Caco-2 (cell line): Measurements from ENCODE around the gene THAP3. TPM values are rescaled to one million over a fixed set of nuclear protein-coding genes. Genes with fewer than 3 reads are reported as not detected.

Experiments
- BruUV-seq: library from RNA; stranded (reverse); fragments of 400-500 nt; replicated peaks from 2 replicates; lab custom pipeline; 2021; lab: Mats Ljungman, UMichigan
- CTCF ChIA-PET: fragments of 300-600 bp; sonication (Branson Sonifier 250); formaldehyde crosslinking; loops from one replicate; lab custom pipeline; 2022; ENCODE audit warnings: antibody characterized with exemption; lab: Charles Lee
- POLR2A ChIA-PET: fragments of 300-600 bp; sonication (Branson Sonifier 250); formaldehyde crosslinking; loops from one replicate; lab custom pipeline; 2022; ENCODE audit warnings: antibody characterized with exemption; lab: Charles Lee
- DNase-seq, 2 experiments: peaks; one replicate each; pipeline versions ENCODE4 v3.0.0 to v3.0.0-alpha.2; 2020 to 2022
- H3K27me3 ChIP-seq: replicated peaks from 2 replicates; pipeline ENCODE4 v1.6.0; 2011; ENCODE audit warnings: low read length; ENCODE audit not compliant: control insufficient read depth, insufficient read depth
- H3K36me3 ChIP-seq: 2 replicates; pipeline ENCODE4 v1.5.1; 2011; ENCODE audit warnings: low read length; ENCODE audit not compliant: control insufficient read depth, insufficient read depth
- H3K4me1 ChIP-seq: fragments of 250-450 bp; sonication (Bioruptor Pico); 2 replicates; pipeline ENCODE4 v1.5.1; 2020; ENCODE audit warnings: mild to moderate bottlenecking
- H3K4me3 ChIP-seq: 2 replicates; pipeline ENCODE4 v1.5.1; 2011; ENCODE audit warnings: low read depth, mild to moderate bottlenecking, control low read depth, low read length
- H3K9me3 ChIP-seq: fragments of 250-450 bp; sonication (Bioruptor Pico); 2 replicates; pipeline ENCODE4 v1.5.1; 2020; ENCODE audit warnings: mild to moderate bottlenecking, moderate library complexity
- H3K27ac Mint-ChIP-seq: one replicate; pipeline ENCODE4 v1.8.0; 2022; ENCODE audit warnings: mixed read lengths; ENCODE audit not compliant: unreplicated experiment
- H3K27me3 Mint-ChIP-seq: one replicate; pipeline ENCODE4 v1.8.0; 2022; ENCODE audit warnings: mixed read lengths; ENCODE audit not compliant: insufficient read depth, unreplicated experiment
- H3K36me3 Mint-ChIP-seq: one replicate; pipeline ENCODE4 v1.8.0; 2022; ENCODE audit warnings: mild to moderate bottlenecking, mixed read lengths; ENCODE audit not compliant: insufficient read depth, unreplicated experiment
- H3K4me1 Mint-ChIP-seq: one replicate; pipeline ENCODE4 v1.8.0; 2022; ENCODE audit warnings: low read depth, mixed read lengths; ENCODE audit not compliant: unreplicated experiment
- H3K4me3 Mint-ChIP-seq: one replicate; pipeline ENCODE4 v1.8.0; 2022; ENCODE audit warnings: mild to moderate bottlenecking, moderate library complexity, mixed read lengths; ENCODE audit not compliant: unreplicated experiment
- H3K9me3 Mint-ChIP-seq: one replicate; pipeline ENCODE4 v1.8.0; 2022; ENCODE audit warnings: mixed read lengths; ENCODE audit not compliant: unreplicated experiment
- intact Hi-C: fragments of 100-400 bp; cut with micrococcal nuclease; formaldehyde crosslinking; loops from one replicate; pipeline ENCODE4 v1.10.0; 2022; ENCODE audit not compliant: unreplicated experiment
- total RNA-seq: library from RNA; stranded (reverse); gene quantifications from 2 replicates; pipeline ENCODE4 v1.2.3, GENCODE V29; 2022
- TF ChIP-seq, protein P1 (sequence below), 2 experiments: fragments of 200-600 bp in 1 of 2; IDR thresholded peaks; 1 replicate in 1 of 2; 2 replicates in 1 of 2; pipeline versions ENCODE4 v1.5.1 to v1.8.0; 2011 to 2022; ENCODE audit warnings: antibody characterized with exemption in 1 of 2, control low read depth in 1 of 2, inconsistent platforms in 1 of 2, low read depth in 1 of 2, low read length in 1 of 2, mild to moderate bottlenecking in 1 of 2, moderate library complexity in 1 of 2; ENCODE audit not compliant: insufficient read depth in 1 of 2, severe bottlenecking in 1 of 2, unreplicated experiment in 1 of 2

THAP3 gene
- total RNA-seq, 1 experiment from 2014 or later, result 13.5 TPM

DNA sequence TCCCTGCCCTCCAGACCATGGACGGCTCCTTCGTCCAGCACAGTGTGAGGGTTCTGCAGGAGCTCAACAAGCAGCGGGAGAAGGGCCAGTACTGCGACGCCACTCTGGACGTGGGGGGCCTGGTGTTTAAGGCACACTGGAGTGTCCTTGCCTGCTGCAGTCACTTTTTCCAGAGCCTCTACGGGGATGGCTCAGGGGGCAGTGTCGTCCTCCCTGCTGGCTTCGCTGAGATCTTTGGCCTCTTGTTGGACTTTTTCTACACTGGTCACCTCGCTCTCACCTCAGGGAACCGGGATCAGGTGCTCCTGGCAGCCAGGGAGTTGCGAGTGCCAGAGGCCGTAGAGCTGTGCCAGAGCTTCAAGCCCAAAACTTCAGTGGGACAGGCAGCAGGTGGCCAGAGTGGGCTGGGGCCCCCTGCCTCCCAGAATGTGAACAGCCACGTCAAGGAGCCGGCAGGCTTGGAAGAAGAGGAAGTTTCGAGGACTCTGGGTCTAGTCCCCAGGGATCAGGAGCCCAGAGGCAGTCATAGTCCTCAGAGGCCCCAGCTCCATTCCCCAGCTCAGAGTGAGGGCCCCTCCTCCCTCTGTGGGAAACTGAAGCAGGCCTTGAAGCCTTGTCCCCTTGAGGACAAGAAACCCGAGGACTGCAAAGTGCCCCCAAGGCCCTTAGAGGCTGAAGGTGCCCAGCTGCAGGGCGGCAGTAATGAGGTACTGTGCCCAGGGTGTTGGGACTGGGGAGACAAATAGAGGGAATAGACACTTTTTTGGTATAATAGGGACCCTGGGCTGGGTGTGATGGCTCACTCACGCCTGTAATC is 43.9 kb upstream of the THAP3 start:
- TF ChIP-seq, protein P1, sequence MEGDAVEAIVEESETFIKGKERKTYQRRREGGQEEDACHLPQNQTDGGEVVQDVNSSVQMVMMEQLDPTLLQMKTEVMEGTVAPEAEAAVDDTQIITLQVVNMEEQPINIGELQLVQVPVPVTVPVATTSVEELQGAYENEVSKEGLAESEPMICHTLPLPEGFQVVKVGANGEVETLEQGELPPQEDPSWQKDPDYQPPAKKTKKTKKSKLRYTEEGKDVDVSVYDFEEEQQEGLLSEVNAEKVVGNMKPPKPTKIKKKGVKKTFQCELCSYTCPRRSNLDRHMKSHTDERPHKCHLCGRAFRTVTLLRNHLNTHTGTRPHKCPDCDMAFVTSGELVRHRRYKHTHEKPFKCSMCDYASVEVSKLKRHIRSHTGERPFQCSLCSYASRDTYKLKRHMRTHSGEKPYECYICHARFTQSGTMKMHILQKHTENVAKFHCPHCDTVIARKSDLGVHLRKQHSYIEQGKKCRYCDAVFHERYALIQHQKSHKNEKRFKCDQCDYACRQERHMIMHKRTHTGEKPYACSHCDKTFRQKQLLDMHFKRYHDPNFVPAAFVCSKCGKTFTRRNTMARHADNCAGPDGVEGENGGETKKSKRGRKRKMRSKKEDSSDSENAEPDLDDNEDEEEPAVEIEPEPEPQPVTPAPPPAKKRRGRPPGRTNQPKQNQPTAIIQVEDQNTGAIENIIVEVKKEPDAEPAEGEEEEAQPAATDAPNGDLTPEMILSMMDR (IDR thresholded peaks at IDR 0.05; ENCODE audit: insufficient read depth in 1 of 2, low read depth in 1 of 2, low read length in 1 of 2, severe bottlenecking in 1 of 2, unreplicated experiment in 1 of 2), result peak in 1 of 2 experiments; percentile 0
- Mint-ChIP-seq H3K36me3 (peaks cover 22% of the 10 kb centered on the region), H3K4me3 (peak overlapping the region; percentile 87), H3K27ac (peak overlapping the region; percentile 96), H3K4me1 (no peaks in the 10 kb centered on the region), H3K9me3 (no peaks in the 10 kb centered on the region), H3K27me3 (no peaks in the 10 kb centered on the region)
- H3K36me3 ChIP-seq, result no peaks in the 10 kb centered on the region
- H3K4me1 ChIP-seq, result peaks cover 28% of the 10 kb centered on the region
- BruUV-seq, result no TSS peak
- H3K9me3 ChIP-seq, result no peaks in the 10 kb centered on the region
- CTCF ChIA-PET, result interaction anchor here (1.2 kb wide), 1 partner anchor 26 kb away, joined by 6 read pairs; the partner anchor contains the start of gene NOL9
- POLR2A ChIA-PET, result interaction anchor here (1.7 kb wide), 1 partner anchor 23 kb away, joined by 8 read pairs; no protein-coding TSS in a partner anchor
- intact Hi-C loops, result no loop called here
- H3K27me3 ChIP-seq, result no peaks in the 10 kb centered on the region
- H3K4me3 ChIP-seq, result peak overlapping the region; percentile 93
- DNase-seq, result no peak

DNA sequence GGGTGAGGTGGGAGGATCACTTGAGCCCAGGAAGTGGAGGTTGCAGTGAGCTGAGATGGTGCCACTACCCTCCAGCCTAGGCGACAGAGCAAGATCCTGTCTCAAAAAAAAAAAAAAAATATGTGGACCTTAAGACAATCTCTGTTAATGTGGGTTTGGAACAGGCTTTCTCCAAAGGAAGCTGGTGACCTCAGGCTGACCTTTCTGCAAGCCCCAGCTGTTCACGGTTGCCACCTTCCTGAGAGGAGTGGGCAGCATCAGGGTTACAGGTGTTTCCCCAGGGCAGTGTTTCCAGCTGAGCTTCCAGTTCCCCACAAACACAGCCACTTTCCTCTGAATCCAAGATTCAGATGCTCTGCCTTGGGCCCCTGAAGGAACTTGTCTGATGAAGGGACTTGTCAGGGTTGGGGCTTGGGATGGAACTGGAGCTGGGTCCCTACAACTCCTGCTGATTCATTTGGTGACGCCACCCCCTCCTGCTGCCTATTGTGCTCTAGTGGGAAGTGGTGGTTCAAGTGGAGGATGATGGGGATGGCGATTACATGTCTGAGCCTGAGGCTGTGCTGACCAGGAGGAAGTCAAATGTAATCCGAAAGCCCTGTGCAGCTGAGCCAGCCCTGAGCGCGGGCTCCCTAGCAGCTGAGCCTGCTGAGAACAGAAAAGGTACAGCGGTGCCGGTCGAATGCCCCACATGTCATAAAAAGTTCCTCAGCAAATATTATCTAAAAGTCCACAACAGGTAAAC is 42.9 kb upstream of the THAP3 start:
- H3K9me3 Mint-ChIP-seq, result no peaks in the 10 kb centered on the region
- Histone ChIP-seq H3K9me3 (no peaks in the 10 kb centered on the region), H3K4me3 (no peak overlapping the region), H3K36me3 (no peaks in the 10 kb centered on the region), H3K4me1 (peaks cover 28% of the 10 kb centered on the region), H3K27me3 (no peaks in the 10 kb centered on the region)
- peak overlapping the region; percentile 13 for H3K27ac Mint-ChIP-seq
- H3K4me1 Mint-ChIP-seq, result no peaks in the 10 kb centered on the region
- ChIA-PET POLR2A (interaction anchor here (0.7 kb wide), 1 partner anchor 22 kb away, joined by 3 read pairs; no protein-coding TSS in a partner anchor), CTCF (interaction anchor here (0.7 kb wide), 2 partner anchors 92 to 647 kb away, joined by 3 to 4 read pairs; no protein-coding TSS in a partner anchor)
- TF ChIP-seq, protein P1 (IDR thresholded peaks at IDR 0.05; ENCODE audit: insufficient read depth in 1 of 2, low read depth in 1 of 2, low read length in 1 of 2, severe bottlenecking in 1 of 2, unreplicated experiment in 1 of 2), result no peak
- intact Hi-C loops, result no loop called here
- DNase-seq, result no peak
- peak overlapping the region; percentile 87 for H3K4me3 Mint-ChIP-seq
- H3K27me3 Mint-ChIP-seq, result no peaks in the 10 kb centered on the region
- BruUV-seq, result no TSS peak
- H3K36me3 Mint-ChIP-seq, result peaks cover 22% of the 10 kb centered on the region

DNA sequence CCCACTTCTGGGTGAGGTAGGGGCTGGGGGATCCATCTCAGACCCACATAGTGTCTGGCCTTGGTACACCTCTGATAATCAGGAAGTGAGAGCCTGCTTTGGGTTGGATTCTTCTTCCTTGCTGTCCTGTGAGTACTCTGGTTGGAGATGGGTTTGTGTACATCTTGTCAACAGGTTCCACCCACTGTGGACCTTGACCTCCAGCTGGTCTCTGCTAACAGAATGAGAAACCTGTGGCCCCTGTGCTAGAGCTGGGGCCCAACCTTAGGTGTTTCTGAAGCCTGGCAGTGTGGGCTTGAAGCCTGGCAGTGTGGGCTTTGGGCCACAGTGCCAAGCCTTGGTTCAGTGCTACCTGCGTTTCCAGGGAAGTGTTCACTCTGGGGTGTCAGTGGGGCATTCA is 42.3 kb upstream of the THAP3 start:
- Mint-ChIP-seq H3K36me3 (peaks cover 22% of the 10 kb centered on the region), H3K27me3 (no peaks in the 10 kb centered on the region), H3K4me1 (no peaks in the 10 kb centered on the region), H3K9me3 (no peaks in the 10 kb centered on the region), H3K4me3 (peak overlapping the region; percentile 48), H3K27ac (peak overlapping the region; percentile 13)
- CTCF ChIA-PET, result no interaction called here
- no TSS peak for BruUV-seq
- Histone ChIP-seq H3K9me3 (no peaks in the 10 kb centered on the region), H3K4me1 (peaks cover 28% of the 10 kb centered on the region), H3K27me3 (no peaks in the 10 kb centered on the region), H3K36me3 (no peaks in the 10 kb centered on the region), H3K4me3 (no peak overlapping the region)
- intact Hi-C loops, result no loop called here
- POLR2A ChIA-PET, result interaction anchor here (0.7 kb wide), 1 partner anchor 21 kb away, joined by 3 read pairs; no protein-coding TSS in a partner anchor
- peak; percentile 68 to 71 for DNase-seq
- TF ChIP-seq, protein P1 (IDR thresholded peaks at IDR 0.05; ENCODE audit: insufficient read depth in 1 of 2, low read depth in 1 of 2, low read length in 1 of 2, severe bottlenecking in 1 of 2, unreplicated experiment in 1 of 2), result no peak
